Stimulated activated CD4-positive, alpha-beta T cell treated with anti-CD3 and anti-CD28 coated beads, Interleukin-12 subunit alpha, Interleukin-12 subunit beta, amount 100 ng/mL, for 24 hours (primary cell): ENCODE results near the gene RAPGEF6.
"Not testable (repeated sequence)": the region's sequence is repeated elsewhere in the genome, so short reads cannot be mapped to it uniquely, and the experiment has no call there.

ENCODE experiments used
- DNase-seq, 2 experiments: peaks; one replicate each; pipeline ENCODE4 v3.0.0-alpha.2; 2020; ENCODE audit warnings: low read depth in 2 of 2

The RAPGEF6 gene

GRCh38 chr5:131634996-131635683 is at the start of gene RAPGEF6:
Gene RAPGEF6 (minus strand): TSS chr5:131635229. CDS start chr5:131635030, 199 bp downstream.
- DNase-seq = peak; percentile 92 to 95

- no peak for DNase-seq
Measured at GRCh38 chr5:131684595-131684994, 49.6 kb upstream of the RAPGEF6 start.

- no peak for DNase-seq
Measured at GRCh38 chr5:131684051-131684450, 49.0 kb upstream of the RAPGEF6 start.

- DNase-seq = no peak
Measured at GRCh38 chr5:131682826-131683225, 47.8 kb upstream of the RAPGEF6 start.

- no peak for DNase-seq
Measured at GRCh38 chr5:131682175-131682574, 47.1 kb upstream of the RAPGEF6 start.

- DNase-seq = no peak
Measured at GRCh38 chr5:131679911-131680310, 44.9 kb upstream of the RAPGEF6 start.

- not testable (repeated sequence) for DNase-seq
Measured at GRCh38 chr5:131678273-131678672, 43.2 kb upstream of the RAPGEF6 start.

- no peak for DNase-seq
Measured at GRCh38 chr5:131677115-131677514, 42.1 kb upstream of the RAPGEF6 start.

- no peak for DNase-seq
Measured at GRCh38 chr5:131672776-131673175, 37.7 kb upstream of the RAPGEF6 start.

GRCh38 chr5:131671994-131672655 is 37.1 kb upstream of the RAPGEF6 start:
- no peak for DNase-seq

- no peak for DNase-seq
Measured at GRCh38 chr5:131671409-131671808, 36.4 kb upstream of the RAPGEF6 start.

GRCh38 chr5:131664929-131665328 is 29.9 kb upstream of the RAPGEF6 start:
- no peak for DNase-seq

GRCh38 chr5:131661933-131662332 is 26.9 kb upstream of the RAPGEF6 start:
- DNase-seq = no peak

GRCh38 chr5:131659841-131660240 is 24.8 kb upstream of the RAPGEF6 start:
- no peak for DNase-seq

- DNase-seq = no peak
Measured at GRCh38 chr5:131659290-131659689, 24.3 kb upstream of the RAPGEF6 start.

GRCh38 chr5:131654776-131655175 is 19.7 kb upstream of the RAPGEF6 start:
- DNase-seq = no peak

- DNase-seq = no peak
Measured at GRCh38 chr5:131654309-131654708, 19.3 kb upstream of the RAPGEF6 start.

GRCh38 chr5:131649161-131649560 is 14.1 kb upstream of the RAPGEF6 start:
- no peak for DNase-seq

- no peak for DNase-seq
Measured at GRCh38 chr5:131647048-131647769, 12.2 kb upstream of the RAPGEF6 start.

GRCh38 chr5:131644822-131645221 is 9.8 kb upstream of the RAPGEF6 start:
- DNase-seq = no peak

GRCh38 chr5:131644370-131644769 is 9.3 kb upstream of the RAPGEF6 start:
- no peak for DNase-seq

GRCh38 chr5:131641494-131641893 is 6.5 kb upstream of the RAPGEF6 start:
- DNase-seq = no peak
